Measurements from ENCODE around the gene PDCD1LG2. TPM values are rescaled to one million over a fixed set of nuclear protein-coding genes. Genes with fewer than 3 reads are reported as not detected.

Gene PDCD1LG2
- total and polyA plus RNA-seq, 2 of the 8 experiments (the other 6 are each of a cell fraction or from before 2014, with no cell fraction given) = not detected

GRCh38 chr9:5485378-5486085 lies 24.8 kb upstream of the PDCD1LG2 start:
- no peak overlapping the region for H3K18ac ChIP-seq (ENCODE audit: extremely low read depth, low read length)
- H3K27ac ChIP-seq (ENCODE audit: low read depth, low read length) = no peak overlapping the region
- H3K4me2 ChIP-seq (ENCODE audit: insufficient read depth in 1 of 2, low read depth in 2 of 2, low read length in 2 of 2) = no peak overlapping the region
- H3K79me2 ChIP-seq (ENCODE audit: control insufficient read depth in 1 of 2, insufficient read depth in 2 of 2, low read length in 2 of 2) = no peaks in the 10 kb centered on the region
- H3K4me3 ChIP-seq (ENCODE audit: extremely low read depth in 1 of 4, insufficient read depth in 2 of 4, low read depth in 3 of 4, low read length in 4 of 4) = no peak overlapping the region
- POLR2A ChIA-PET (ENCODE audit: partially characterized antibody) = interaction anchor here (0.8 kb wide), 1 partner anchor 142 kb away, joined by 3 read pairs; no protein-coding TSS in a partner anchor
- no peak overlapping the region for H2BK20ac ChIP-seq (ENCODE audit: low read length)
- H3K79me1 ChIP-seq (ENCODE audit: low read depth, low read length) = no peaks in the 10 kb centered on the region
- no peak overlapping the region for H3K9ac ChIP-seq (replicated peaks in 1 of 4; ENCODE audit: extremely low read depth in 1 of 4, low read depth in 3 of 4, low read length in 3 of 4)
- H4K5ac ChIP-seq (ENCODE audit: insufficient read length, low read depth, low read length) = no peak overlapping the region
- H3K9me3 ChIP-seq (ENCODE audit: insufficient read depth in 2 of 2, low read depth in 1 of 2, low read length in 1 of 2) = peaks cover 0 to 4% of the 10 kb centered on the region in 2 experiments; a peak in 1 of 4 replicates
- H2AK5ac ChIP-seq (ENCODE audit: low read depth, low read length) = no peak overlapping the region
- no peaks in the 10 kb centered on the region for H3K4me1 ChIP-seq (replicated peaks in 1 of 4; ENCODE audit: control insufficient read depth in 3 of 4, insufficient read depth in 4 of 4, low read length in 3 of 4)
- no peaks in the 10 kb centered on the region for H4K20me1 ChIP-seq (replicated peaks in 1 of 2; ENCODE audit: control insufficient read depth in 1 of 2, insufficient read depth in 2 of 2, low read length in 2 of 2)
- H3K23me2 ChIP-seq (ENCODE audit: low read depth, low read length) = no peaks in the 10 kb centered on the region
- H3K36me3 ChIP-seq (ENCODE audit: control insufficient read depth in 2 of 4, insufficient read depth in 4 of 4, low read length in 3 of 4) = no peaks in the 10 kb centered on the region
- DNase-seq (ENCODE audit: low read depth in 1 of 2, low spot score in 2 of 2) (no peak), FAIRE-seq (no peak)
- H3K4ac ChIP-seq (replicated peaks; ENCODE audit: insufficient read length, low read depth, low read length) = no peak overlapping the region
- no peak overlapping the region for H2BK15ac ChIP-seq (ENCODE audit: low read length)
- no peak overlapping the region for H4K8ac ChIP-seq (ENCODE audit: extremely low read depth, insufficient read depth, low read length)
- no peak overlapping the region for H2AFZ ChIP-seq (ENCODE audit: low read length)
- H2BK120ac ChIP-seq (replicated peaks; ENCODE audit: low read depth, low read length) = no peak overlapping the region
- H3K14ac ChIP-seq (ENCODE audit: insufficient read length) = no peak overlapping the region
- WGBS, 2 experiments (ENCODE audit: extremely low coverage in 1 of 2, insufficient coverage in 1 of 2, insufficient read length in 1 of 2, insufficient replicate concordance in 2 of 2, low coverage in 1 of 2, low lambda C conversion rate in 2 of 2, missing lambda C conversion rate in 1 of 2) = 93% methylated on average over 5 of the region's 5 CpGs; no CpG with 5 or more reads in 1 of the 2 experiments
- no peaks in the 10 kb centered on the region for H3K27me3 ChIP-seq (replicated peaks in 1 of 4; ENCODE audit: control insufficient read depth in 3 of 4, extremely low read depth in 1 of 4, insufficient read depth in 3 of 4, low read length in 3 of 4)
- H3K56ac ChIP-seq (replicated peaks; ENCODE audit: insufficient read length, low read depth, low read length) = no peak overlapping the region
- no peak overlapping the region for H2BK5ac ChIP-seq (ENCODE audit: low read depth, low read length)
- no peak overlapping the region for H4K91ac ChIP-seq (replicated peaks; ENCODE audit: insufficient read length, low read length)
- CTCF ChIA-PET (ENCODE audit: partially characterized antibody) = interaction anchor here (0.8 to 1.7 kb wide), 2 partner anchors 16 to 23 kb away, joined by 3 to 4 read pairs; no protein-coding TSS in a partner anchor
- H2BK12ac ChIP-seq (ENCODE audit: low read depth, low read length) = no peak overlapping the region
- H3K23ac ChIP-seq (ENCODE audit: insufficient read length) = no peak overlapping the region
- TF ChIP-seq TAF1 (IDR thresholded peaks at IDR 0.05; ENCODE audit: low read depth, low read length) (no peak), HDAC2 (IDR thresholded peaks at IDR 0.05; ENCODE audit: borderline replicate concordance in 1 of 2, low read depth in 2 of 2, low read length in 2 of 2) (no peak), SUZ12 (IDR thresholded peaks at IDR 0.05; ENCODE audit: low read length) (no peak), CTCF (IDR thresholded peaks at IDR 0.05; ENCODE audit: control extremely low read depth in 1 of 3, insufficient read depth in 1 of 3, low read depth in 1 of 3, low read length in 3 of 3) (no peak), ZNF274 (IDR thresholded peaks at IDR 0.05; ENCODE audit: borderline replicate concordance, extremely low read depth, low read length) (no peak), SP4 (IDR thresholded peaks at IDR 0.05; ENCODE audit: low read length) (no peak), SRF (IDR thresholded peaks at IDR 0.05; ENCODE audit: low read depth, low read length) (no peak), CREB1 (IDR thresholded peaks at IDR 0.05) (no peak), CBX5 (IDR thresholded peaks at IDR 0.05; ENCODE audit: low read depth, low read length) (no peak), BACH1 (IDR thresholded peaks at IDR 0.05; ENCODE audit: low read length) (no peak)
